Eye (tissue), 1 donor: ENCODE measurements around the gene FHL1.

Experiments used
- DNase-seq: peaks from one replicate; pipeline ENCODE4 v3.0.0-alpha.2; 2015

Gene FHL1

GRCh38 chrX:136190038-136190713 lies 42.8 kb downstream of the FHL1 start:
- no peak for DNase-seq

- DNase-seq = no peak
Observed at GRCh38 chrX:136191171-136191570, 43.8 kb downstream of the FHL1 start.

GRCh38 chrX:136192135-136192534 lies 44.8 kb downstream of the FHL1 start:
- no peak for DNase-seq

GRCh38 chrX:136192839-136193414 lies 45.6 kb downstream of the FHL1 start:
- no peak for DNase-seq

GRCh38 chrX:136193771-136194170 lies 46.4 kb downstream of the FHL1 start:
- no peak for DNase-seq

- DNase-seq = no peak
Observed at GRCh38 chrX:136194536-136194935, 47.2 kb downstream of the FHL1 start.

GRCh38 chrX:136195247-136195646 lies 47.9 kb downstream of the FHL1 start:
- no peak for DNase-seq

GRCh38 chrX:136196691-136197155 lies 49.4 kb downstream of the FHL1 start:
- no peak for DNase-seq

GRCh38 chrX:136198010-136198409 lies 50.7 kb downstream of the FHL1 start:
- DNase-seq = no peak

- DNase-seq = no peak
Observed at GRCh38 chrX:136198678-136199243, 51.4 kb downstream of the FHL1 start.

- no peak for DNase-seq
Observed at GRCh38 chrX:136199365-136199764, 52.0 kb downstream of the FHL1 start.

- DNase-seq = no peak
Observed at GRCh38 chrX:136200466-136200865, 53.1 kb downstream of the FHL1 start.

GRCh38 chrX:136201601-136202000 lies 54.3 kb downstream of the FHL1 start:
- DNase-seq = no peak

GRCh38 chrX:136202889-136203288 lies 55.6 kb downstream of the FHL1 start:
- no peak for DNase-seq

- no peak for DNase-seq
Observed at GRCh38 chrX:136203438-136203837, 56.1 kb downstream of the FHL1 start.

GRCh38 chrX:136203951-136204350 lies 56.6 kb downstream of the FHL1 start:
- DNase-seq = no peak

- no peak for DNase-seq
Observed at GRCh38 chrX:136204571-136204970, 57.2 kb downstream of the FHL1 start.

- no peak for DNase-seq
Observed at GRCh38 chrX:136205882-136206380, 58.6 kb downstream of the FHL1 start.

GRCh38 chrX:136206916-136207315 lies 59.6 kb downstream of the FHL1 start:
- DNase-seq = no peak

- DNase-seq = no peak
Observed at GRCh38 chrX:136207546-136207945, 60.2 kb downstream of the FHL1 start.

- peak; percentile 46 for DNase-seq
Observed at GRCh38 chrX:136209016-136209738, 61.8 kb downstream of the FHL1 start.

GRCh38 chrX:136209751-136210150 lies 62.4 kb downstream of the FHL1 start:
- no peak for DNase-seq

- no peak for DNase-seq
Observed at GRCh38 chrX:136210243-136210642, 62.9 kb downstream of the FHL1 start.

GRCh38 chrX:136210806-136211205 lies 63.5 kb downstream of the FHL1 start:
- no peak for DNase-seq
